ENCODE results near the gene PSME3IP1.

DNA sequence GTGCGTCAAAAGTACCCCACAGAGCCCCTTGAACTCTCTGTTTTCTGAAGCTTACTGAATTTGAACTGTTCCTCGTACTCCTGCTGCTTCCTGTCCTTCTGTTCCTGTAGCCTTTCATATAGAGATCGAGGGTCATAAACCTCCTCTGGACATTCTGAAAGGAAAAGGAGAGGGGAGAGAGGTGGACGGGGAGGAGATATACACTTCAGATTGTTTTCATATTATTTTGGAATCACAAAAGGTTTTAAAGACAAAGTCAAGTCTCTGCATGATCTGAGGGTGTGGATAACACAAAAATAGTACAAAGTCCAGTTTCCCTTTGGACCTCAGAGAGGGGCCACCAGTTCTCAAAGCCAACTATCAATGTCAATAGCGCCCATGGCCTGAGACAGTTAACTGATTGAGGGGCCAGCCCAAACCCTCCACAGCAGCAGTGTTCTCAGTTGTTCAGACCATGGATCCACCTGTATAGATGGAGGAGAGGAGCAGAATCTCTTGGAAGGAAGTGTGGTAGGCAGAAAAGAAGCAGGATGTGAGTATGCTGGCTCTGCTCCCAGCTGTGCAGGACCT lies 13.0 kb downstream of the PSME3IP1 start:
- TF ChIP-seq, protein P1, sequence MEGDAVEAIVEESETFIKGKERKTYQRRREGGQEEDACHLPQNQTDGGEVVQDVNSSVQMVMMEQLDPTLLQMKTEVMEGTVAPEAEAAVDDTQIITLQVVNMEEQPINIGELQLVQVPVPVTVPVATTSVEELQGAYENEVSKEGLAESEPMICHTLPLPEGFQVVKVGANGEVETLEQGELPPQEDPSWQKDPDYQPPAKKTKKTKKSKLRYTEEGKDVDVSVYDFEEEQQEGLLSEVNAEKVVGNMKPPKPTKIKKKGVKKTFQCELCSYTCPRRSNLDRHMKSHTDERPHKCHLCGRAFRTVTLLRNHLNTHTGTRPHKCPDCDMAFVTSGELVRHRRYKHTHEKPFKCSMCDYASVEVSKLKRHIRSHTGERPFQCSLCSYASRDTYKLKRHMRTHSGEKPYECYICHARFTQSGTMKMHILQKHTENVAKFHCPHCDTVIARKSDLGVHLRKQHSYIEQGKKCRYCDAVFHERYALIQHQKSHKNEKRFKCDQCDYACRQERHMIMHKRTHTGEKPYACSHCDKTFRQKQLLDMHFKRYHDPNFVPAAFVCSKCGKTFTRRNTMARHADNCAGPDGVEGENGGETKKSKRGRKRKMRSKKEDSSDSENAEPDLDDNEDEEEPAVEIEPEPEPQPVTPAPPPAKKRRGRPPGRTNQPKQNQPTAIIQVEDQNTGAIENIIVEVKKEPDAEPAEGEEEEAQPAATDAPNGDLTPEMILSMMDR (IDR thresholded peaks at IDR 0.05), result no peak
- TF ChIP-seq POLR2A (IDR thresholded peaks at IDR 0.05), result no peak

Data from breast epithelium (tissue), 3 donors.